ENCODE measurements around the gene NPHP3.

DNA sequence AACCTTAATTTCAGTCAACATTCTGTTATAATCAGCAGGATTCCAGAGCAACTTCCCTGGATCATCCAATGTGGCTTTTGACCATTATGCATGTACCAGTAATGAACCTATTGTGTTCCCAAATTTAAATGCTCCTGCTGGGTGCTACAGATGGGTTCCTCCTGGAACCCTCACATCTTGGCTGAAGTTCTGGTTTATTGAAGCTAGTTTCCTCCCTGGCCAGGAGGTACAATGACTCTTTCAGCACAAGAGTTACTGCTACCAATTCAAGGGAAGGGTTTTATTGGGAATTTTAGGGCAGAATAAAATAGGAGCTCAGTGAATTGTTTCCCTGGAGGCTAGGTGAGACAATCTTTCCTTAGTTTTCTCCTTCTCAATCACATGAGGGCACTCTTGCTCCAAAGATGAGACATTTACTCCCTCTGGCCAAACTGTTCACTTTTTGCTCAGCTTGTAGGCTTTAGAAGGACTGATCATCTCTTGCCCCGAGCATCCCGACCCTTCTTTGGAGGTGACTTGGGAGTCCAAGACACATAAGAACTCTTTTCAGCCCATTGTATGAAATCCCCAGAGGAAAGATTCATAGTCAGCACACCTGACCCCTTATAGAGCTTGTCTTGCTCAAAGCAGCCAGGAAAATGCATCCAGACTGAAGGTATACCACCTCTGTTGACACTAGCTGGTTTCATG lies 8.8 kb upstream of the NPHP3 start:
- TF ChIP-seq, protein P1, sequence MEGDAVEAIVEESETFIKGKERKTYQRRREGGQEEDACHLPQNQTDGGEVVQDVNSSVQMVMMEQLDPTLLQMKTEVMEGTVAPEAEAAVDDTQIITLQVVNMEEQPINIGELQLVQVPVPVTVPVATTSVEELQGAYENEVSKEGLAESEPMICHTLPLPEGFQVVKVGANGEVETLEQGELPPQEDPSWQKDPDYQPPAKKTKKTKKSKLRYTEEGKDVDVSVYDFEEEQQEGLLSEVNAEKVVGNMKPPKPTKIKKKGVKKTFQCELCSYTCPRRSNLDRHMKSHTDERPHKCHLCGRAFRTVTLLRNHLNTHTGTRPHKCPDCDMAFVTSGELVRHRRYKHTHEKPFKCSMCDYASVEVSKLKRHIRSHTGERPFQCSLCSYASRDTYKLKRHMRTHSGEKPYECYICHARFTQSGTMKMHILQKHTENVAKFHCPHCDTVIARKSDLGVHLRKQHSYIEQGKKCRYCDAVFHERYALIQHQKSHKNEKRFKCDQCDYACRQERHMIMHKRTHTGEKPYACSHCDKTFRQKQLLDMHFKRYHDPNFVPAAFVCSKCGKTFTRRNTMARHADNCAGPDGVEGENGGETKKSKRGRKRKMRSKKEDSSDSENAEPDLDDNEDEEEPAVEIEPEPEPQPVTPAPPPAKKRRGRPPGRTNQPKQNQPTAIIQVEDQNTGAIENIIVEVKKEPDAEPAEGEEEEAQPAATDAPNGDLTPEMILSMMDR (IDR thresholded peaks at IDR 0.05), result peak in 4 of 6 experiments; percentile 27 to 70 (median 59)
- no peak for TF ChIP-seq POLR2A (IDR thresholded peaks at IDR 0.05)

Measured in thyroid gland (tissue), 4 donors.